Progenitor cell of endocrine pancreas (in vitro differentiated cells): ENCODE data around the gene CSF2. TPM values are rescaled to one million over a fixed set of nuclear protein-coding genes. Genes with fewer than 3 reads are reported as not detected.

Experiments
- DNase-seq: peaks from one replicate; pipeline ENCODE4 v3.0.0; 2021; ENCODE audit warnings: low spot score; ENCODE audit not compliant: unreplicated experiment
- H3K27ac Mint-ChIP-seq: 2 replicates; pipeline ENCODE4 v1.8.0; 2021; ENCODE audit warnings: mild to moderate bottlenecking, moderate library complexity, mixed read lengths
- H3K27me3 Mint-ChIP-seq: 2 replicates; pipeline ENCODE4 v1.8.0; 2021; ENCODE audit warnings: mixed read lengths
- H3K36me3 Mint-ChIP-seq: 2 replicates; pipeline ENCODE4 v1.8.0; 2022; ENCODE audit warnings: mixed read lengths; ENCODE audit not compliant: insufficient read depth
- H3K4me1 Mint-ChIP-seq: 2 replicates; pipeline ENCODE4 v1.8.0; 2021; ENCODE audit warnings: low read depth, mixed read lengths
- H3K4me3 Mint-ChIP-seq: 2 replicates; pipeline ENCODE4 v1.8.0; 2021; ENCODE audit warnings: low read depth, mild to moderate bottlenecking, moderate library complexity, mixed read lengths
- H3K9me3 Mint-ChIP-seq: 2 replicates; pipeline ENCODE4 v1.8.0; 2021; ENCODE audit warnings: low read depth, mixed read lengths
- CTCF ChIP-seq: fragments of 200-600 bp; sonication (generic); IDR thresholded peaks from one replicate; pipeline ENCODE4 v1.5.0; 2021; ENCODE audit warnings: antibody characterized with exemption, mild to moderate bottlenecking; ENCODE audit not compliant: unreplicated experiment
- total RNA-seq: library from RNA; stranded (reverse); gene quantifications from 2 replicates; pipeline ENCODE4 v1.2.1, GENCODE V29; 2021

CSF2 gene
- total RNA-seq, 1 donor from 2014 or later = not detected

GRCh38 chr5:132050136-132050535 lies 23.5 kb upstream of the CSF2 start:
- DNase-seq = no peak
- Mint-ChIP-seq H3K27me3 (peaks cover 6% of the 10 kb centered on the region), H3K4me1 (no peaks in the 10 kb centered on the region), H3K27ac (no peak overlapping the region), H3K4me3 (no peak overlapping the region), H3K36me3 (no peaks in the 10 kb centered on the region), H3K9me3 (no peaks in the 10 kb centered on the region)
- TF ChIP-seq CTCF = no peak

GRCh38 chr5:132050661-132051552 lies 22.7 kb upstream of the CSF2 start:
- Mint-ChIP-seq H3K9me3 (no peaks in the 10 kb centered on the region), H3K27ac (no peak overlapping the region), H3K27me3 (peaks cover 6% of the 10 kb centered on the region), H3K4me3 (no peak overlapping the region), H3K36me3 (no peaks in the 10 kb centered on the region), H3K4me1 (no peaks in the 10 kb centered on the region)
- TF ChIP-seq CTCF = no peak
- no peak for DNase-seq

- H3K4me1 Mint-ChIP-seq = no peaks in the 10 kb centered on the region
- H3K4me3 Mint-ChIP-seq = no peak overlapping the region
- DNase-seq = no peak
- H3K36me3 Mint-ChIP-seq = no peaks in the 10 kb centered on the region
- no peaks in the 10 kb centered on the region for H3K9me3 Mint-ChIP-seq
- H3K27ac Mint-ChIP-seq = no peak overlapping the region
- no peak for TF ChIP-seq CTCF
- H3K27me3 Mint-ChIP-seq = peaks cover 6% of the 10 kb centered on the region
Measured at GRCh38 chr5:132052520-132052919, 21.1 kb upstream of the CSF2 start.

- Mint-ChIP-seq H3K27me3 (peaks cover 6% of the 10 kb centered on the region), H3K9me3 (no peaks in the 10 kb centered on the region), H3K36me3 (no peaks in the 10 kb centered on the region), H3K4me1 (no peaks in the 10 kb centered on the region), H3K4me3 (no peak overlapping the region), H3K27ac (no peak overlapping the region)
- TF ChIP-seq CTCF = no peak
- no peak for DNase-seq
Measured at GRCh38 chr5:132053483-132053882, 20.1 kb upstream of the CSF2 start.

GRCh38 chr5:132054031-132054696 lies 19.4 kb upstream of the CSF2 start:
- Mint-ChIP-seq H3K4me3 (no peak overlapping the region), H3K4me1 (no peaks in the 10 kb centered on the region), H3K9me3 (no peaks in the 10 kb centered on the region), H3K36me3 (no peaks in the 10 kb centered on the region), H3K27ac (no peak overlapping the region), H3K27me3 (peaks cover 6% of the 10 kb centered on the region)
- DNase-seq = no peak
- no peak for TF ChIP-seq CTCF
